Stimulated activated CD8-positive, alpha-beta memory T cell treated with anti-CD3 and anti-CD28 coated beads, Interleukin-4, amount 100 ng/mL, for 48 hours (primary cell): ENCODE data around the gene FAF1.
"Not testable (repeated sequence)": the region's sequence is repeated elsewhere in the genome, so short reads cannot be mapped to it uniquely, and the experiment has no call there.

ENCODE experiments used
- DNase-seq: peaks from one replicate; pipeline ENCODE4 v3.0.0-alpha.2; 2020

The FAF1 gene

DNA sequence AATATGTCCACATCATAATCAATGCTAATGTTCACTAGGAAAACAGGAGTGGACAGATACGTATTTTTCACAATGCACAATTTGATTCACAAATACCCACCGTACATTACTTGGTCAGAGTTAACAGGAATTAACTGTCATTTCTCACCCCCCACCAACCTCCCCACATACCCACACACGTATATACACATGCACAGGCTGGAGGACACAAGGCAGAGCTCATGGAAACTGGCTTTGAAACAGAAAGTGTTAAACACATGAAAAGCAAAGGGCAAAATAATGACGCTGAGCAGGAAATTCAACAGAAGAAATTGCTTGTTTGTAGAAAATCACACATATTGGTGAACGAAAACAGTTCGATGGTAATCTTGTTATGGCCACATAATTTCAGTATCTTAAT is 348.4 kb downstream of the FAF1 start:
- DNase-seq, result no peak

DNA sequence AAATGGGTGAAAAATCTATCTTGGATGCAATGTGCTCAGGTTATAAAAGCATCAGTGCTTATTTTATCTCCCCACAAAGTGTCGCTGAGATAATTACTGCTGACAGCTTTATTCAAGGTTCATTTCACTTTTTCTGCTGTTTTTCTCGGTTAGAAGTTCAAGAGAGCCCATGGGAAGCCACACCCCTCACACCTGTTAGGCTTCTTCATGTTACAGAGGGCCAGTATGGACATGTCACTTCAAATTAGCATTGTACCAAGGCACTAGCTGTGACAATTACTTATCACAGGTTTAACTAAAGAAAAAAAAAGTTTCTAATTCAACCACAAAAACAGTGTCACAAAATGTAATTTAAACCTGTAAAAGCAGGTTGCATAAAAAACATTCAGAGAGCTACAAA is 349.5 kb downstream of the FAF1 start:
- DNase-seq, result no peak

DNA sequence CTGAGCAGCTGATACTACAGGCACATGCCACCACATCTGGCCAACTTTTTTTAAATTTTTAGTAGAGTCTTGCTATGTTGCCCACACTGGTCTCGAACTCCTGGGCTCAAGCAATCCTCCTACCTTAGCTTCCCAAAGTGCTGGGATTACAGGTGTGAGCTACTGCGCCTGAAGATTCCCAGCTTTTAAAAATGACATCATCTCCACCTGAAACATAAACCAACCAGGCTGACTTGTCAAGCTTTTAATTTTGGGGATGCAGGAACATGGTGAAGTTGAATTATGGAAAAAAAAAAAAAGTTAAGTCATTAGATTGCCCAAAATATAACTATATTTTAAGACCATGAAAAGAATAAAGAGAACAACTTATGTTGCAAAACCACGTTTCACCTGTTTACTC is 350.6 kb downstream of the FAF1 start:
- no peak for DNase-seq

DNA sequence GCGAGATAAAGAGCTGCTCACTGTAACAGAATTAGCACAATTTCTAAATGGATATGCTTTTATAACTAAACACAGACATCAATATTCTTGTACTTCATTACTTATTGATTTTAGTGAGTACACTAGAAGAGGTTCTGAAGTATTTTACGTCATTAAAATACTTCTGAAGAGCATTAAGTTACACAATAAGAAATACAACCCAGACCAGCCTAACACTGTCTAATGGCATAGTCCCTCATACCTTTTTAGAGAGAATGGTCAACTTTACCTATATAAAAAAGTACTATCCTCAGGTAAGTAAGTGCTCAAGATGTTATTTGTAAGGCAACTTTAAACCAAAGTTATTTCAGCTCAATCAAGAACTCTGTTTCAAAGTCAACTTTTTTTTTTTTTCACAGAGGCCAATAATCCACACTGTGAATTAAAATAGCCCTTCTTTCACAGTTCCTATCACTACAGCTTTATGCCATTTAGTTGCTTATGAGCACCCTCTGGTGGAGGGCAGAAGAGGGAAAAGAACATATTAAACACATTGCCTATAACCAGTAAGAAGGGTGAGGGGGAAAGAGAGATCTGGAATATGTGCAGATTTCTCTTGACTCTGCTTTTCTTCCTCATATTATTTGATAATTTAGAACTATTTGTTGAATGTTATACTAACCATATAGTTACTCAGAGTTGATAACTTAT is 354.7 kb downstream of the FAF1 start:
- no peak for DNase-seq

DNA sequence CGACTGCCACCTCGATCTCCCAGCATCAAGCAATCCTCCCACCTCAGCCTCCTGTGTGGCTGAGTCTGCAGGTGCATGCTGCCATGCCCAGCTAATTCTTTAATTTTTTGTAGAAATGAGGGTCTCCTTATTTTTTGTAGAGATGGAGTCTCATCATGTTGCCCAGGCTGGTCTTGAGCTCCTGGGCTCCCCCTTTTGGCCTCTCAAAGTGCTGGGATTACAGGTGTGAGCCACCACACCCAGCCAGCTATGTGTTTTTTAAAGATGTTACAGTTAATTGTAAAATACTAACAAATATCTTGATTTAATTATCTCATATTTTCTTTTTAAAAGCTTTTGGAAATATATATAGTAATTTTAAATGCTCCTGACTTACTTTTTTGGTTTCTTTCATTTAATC is 355.5 kb downstream of the FAF1 start:
- DNase-seq, result no peak

DNA sequence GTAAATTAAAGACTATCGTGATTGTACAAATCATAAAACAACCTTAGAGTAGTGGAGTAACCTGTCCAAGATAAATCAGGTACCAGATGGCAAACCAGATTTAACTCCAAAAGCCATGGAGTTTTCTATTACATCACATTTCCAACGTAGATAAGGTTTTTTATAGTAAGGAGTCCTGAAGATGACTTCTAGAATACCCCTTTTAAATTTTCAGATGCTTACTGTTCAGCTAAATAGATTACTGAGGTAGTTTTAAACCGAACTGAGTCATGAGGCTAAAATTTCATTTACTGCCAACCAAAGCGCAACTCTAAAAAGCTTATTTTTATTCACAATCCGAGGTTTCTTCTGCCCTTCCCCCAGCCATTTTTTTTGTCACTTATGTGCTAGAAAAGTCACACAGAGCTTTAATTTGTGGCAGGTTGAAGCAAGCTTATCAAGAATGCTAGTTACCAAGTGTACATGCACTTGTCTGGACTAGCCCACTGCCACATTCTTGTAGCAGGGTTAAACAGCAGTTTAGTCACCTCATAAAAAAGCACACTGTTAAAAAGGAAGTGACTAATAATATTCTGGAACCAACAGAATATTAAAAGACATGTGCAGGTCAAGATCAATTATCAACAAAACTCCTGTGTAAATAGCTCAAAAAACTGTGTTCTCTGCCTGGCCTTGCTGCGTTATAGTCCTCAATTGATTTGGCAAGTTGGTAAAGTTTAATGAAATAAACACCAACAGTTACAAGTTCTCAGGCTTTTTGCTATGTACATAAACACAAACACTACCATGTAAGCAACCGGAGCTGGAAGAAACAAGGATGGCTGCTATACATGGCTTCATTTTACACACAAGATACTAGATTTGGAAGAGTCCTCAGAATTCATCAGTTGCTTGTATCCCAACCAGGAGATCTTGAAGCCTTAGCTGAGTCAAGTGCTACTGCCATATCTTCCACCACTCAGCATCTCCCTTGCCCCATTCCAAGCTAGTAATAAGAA is 356.5 kb downstream of the FAF1 start:
- no peak for DNase-seq

DNA sequence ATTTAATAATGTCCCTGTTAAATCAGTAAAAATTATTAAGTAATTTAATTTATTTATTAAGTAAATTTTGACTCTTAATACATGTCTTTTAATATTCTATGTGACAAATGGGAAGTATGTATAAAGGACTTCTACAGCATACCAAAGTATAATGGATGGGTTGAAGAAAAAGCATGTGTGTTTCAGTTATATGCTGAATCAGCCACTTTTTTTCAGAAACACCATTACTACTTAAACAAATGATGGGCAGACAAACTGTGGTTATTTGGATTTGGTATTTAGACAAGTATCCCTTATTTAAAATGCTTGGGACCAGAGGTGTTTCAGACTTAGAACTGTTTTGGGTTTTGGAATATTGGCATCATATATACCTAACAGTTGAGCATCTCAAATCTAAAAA is 360.5 kb downstream of the FAF1 start:
- no peak for DNase-seq

DNA sequence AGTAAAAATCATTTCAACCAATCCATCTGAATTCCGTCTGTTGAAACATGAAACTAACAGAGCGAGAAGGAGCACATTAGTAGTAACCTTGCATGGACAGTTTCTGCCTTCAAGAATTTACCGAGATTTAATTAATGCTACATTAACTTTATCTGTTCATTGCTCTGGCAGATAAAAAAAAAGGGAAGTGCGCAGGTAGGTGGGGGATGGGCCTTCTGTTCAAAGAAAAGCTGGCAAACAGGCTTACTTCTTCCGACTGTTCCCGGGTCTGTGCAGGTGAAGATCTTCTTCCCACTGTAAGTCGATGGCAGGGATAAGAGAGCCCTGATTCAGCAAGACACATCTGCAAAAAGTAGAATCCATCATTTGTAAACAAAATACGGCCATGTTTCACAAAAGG is 364.2 kb downstream of the FAF1 start:
- no peak for DNase-seq

DNA sequence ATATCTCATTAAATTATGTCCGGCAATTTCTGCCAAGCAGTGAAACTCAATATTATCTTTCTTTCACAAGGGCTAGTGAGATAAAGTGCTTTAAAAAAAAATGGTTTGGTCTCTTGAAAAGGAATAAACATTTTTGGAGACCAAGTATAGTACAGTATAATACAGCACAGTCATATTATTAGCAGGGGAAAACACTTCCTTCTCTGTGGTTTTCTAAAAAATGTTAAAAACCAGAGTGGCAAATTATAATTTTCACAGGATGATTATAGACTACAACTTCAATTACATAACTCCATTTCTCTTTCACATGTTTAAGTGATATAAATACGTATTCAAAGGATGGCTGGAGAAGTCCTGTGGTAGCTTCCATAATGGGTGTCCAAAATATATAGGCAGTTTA is 366.6 kb downstream of the FAF1 start:
- DNase-seq, result no peak

DNA sequence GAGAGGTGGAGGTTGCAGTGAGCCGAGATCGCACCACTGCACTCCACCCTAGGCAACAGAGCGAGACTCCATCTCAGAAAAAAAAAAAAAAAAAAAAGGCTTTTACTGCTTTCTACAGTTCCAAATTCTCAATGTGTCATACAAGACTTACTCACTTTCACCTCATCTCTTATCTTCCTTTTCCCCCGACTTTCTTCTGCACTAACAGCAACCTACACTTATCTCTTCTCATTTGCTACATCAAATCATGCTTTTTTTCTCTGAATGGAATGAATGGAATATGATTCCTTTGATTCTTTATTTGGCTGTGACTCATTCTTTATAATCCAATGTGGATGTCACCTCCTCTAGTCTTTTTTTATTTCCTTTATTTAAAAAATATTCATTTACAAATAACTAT is 368.5 kb downstream of the FAF1 start:
- no peak for DNase-seq

DNA sequence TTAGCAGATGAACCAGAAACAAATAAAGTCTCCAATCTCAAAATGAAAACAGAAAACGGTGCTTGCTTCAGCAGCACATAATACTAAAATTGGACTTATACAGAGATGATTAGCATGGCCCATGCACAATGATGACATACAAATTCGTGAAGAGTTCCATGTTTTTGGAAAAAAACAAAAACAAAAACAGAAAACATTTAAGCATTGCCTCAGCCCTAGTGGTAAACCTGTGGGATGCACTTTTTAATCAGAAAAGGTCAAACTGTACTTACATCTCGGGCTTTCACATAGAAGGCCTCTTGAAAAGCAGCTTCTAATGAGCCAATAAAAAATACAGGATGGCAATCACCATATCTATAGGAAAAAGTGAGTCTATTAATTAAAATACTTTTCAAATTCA is 377.7 kb downstream of the FAF1 start:
- no peak for DNase-seq

DNA sequence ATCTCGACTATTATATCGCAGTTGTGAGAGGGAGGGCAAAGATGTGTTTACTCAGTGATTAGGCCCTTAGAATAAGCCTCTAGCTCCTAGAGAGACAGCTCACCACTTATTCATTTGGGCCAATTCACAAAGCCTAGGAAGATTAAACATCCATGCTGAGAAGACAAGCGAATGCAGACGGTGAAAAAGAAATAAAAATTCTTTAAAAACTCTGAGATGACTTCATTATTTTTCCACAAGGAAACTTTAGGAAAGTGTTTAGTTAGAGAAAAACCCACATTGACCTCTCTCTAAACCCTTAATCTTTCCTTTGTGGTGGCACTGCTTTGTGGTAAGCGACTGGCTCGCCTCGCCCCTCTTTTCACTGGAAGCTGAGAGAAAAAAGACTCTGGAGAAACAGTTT is 390.0 kb downstream of the FAF1 start:
- DNase-seq, result no peak

DNA sequence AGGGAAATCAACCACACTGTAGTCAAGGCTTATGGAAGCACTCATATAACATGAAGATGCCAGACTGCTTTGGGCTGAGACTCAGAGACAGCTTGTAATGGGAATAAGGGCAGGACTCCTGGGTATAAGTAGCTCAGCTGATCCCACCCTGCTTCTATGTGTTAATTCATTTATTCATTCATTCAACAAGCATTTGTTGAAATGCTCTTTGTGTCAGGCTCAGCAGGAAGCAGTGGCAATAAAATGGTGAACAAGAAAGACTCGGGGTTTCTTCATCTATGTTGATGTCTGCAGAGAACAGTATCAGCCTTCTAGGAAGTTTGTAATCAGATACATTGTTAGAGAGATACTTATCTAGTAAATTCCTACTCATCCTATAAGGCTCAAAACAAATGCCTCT is 391.3 kb downstream of the FAF1 start:
- no peak for DNase-seq

DNA sequence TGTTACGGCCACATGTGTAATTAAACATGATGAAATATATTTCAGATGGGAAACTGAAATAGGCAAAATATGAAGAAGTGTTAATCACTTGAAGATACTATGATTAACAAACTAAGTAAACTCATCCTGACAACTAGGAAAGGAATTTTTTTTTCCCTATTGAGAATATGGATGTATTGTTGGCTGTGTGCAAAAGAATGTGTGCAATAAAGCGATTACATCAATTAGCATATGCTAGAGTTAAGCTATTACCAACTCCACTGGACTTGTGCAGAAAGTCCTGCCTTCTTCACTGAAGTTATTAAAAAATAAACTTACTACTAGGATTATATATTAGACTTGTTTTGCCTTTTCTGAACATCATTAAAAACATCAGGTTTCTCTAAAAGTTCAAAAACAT is 393.7 kb downstream of the FAF1 start:
- no peak for DNase-seq

DNA sequence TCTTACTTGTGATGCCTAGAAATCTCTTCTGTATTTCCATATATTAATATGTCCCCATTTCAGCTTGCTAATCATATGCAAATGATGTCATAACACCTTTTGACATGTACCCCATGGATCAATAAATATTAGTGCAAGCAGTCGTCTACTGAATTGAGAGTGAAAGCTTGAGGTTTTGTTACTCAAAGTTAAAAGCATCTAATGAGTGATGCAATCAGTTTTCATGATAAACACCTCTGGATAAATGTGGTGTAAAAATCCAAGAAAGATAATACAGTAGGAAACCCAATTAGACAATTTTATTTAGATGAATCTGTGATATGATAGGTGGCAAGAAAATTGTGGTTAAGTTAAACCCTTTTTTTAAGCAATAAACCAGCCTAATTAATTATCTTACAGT is 395.6 kb downstream of the FAF1 start:
- no peak for DNase-seq

DNA sequence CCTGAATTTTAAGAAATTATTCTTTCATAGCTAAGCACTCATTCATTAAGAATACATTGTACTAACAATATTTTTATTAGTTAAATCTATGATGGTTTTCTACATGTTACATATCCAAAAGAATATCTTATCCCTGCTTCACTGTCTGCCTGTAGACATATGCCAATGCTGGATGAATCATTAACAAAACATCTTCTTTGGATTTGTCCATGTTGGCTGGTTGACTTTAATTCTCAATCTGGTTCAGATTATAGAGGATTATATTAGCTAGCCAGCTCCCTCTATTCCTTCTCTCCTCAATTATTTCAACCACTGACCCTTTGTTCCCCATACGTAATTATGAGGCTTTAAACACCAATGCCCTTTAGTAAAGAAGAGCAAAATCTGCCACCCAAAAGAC is 398.0 kb downstream of the FAF1 start:
- DNase-seq, result no peak

DNA sequence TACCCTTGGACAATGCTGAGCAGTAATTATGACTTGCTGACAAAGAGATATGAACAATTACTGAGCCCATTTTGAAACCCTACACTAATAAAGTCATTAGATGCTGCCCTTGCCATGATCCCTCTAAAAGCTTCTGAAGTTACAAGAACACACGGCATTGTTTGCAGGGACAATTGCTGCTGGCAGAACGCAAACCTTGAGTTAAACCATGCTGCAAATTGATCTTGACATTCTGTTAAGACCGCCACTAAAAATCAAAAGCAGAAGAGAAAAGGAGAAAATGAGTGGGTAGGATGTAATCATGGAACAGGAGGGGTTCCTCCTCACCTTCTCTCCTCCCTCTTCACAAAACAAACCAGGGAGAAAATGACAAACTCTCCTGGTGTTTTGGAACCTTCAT is 400.6 kb downstream of the FAF1 start:
- no peak for DNase-seq

DNA sequence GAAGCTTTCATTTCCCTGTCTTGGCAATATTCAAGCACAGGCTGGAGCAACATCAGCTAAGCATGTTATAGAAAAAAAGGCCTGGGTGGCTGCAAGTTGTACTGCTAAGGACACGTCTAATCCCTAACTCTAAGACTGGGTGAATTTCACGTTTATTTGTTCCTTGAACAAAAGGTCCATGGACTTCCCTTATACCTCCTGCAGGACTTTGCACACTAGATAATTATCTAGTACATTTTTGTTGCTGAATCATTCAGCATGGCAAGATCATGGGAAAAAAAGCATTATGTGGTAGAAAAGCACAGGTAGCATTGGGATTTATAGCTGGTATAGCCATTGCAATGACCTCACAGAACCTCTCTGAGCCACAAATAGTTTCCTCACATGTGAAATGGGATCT is 406.1 kb downstream of the FAF1 start:
- DNase-seq, result no peak

DNA sequence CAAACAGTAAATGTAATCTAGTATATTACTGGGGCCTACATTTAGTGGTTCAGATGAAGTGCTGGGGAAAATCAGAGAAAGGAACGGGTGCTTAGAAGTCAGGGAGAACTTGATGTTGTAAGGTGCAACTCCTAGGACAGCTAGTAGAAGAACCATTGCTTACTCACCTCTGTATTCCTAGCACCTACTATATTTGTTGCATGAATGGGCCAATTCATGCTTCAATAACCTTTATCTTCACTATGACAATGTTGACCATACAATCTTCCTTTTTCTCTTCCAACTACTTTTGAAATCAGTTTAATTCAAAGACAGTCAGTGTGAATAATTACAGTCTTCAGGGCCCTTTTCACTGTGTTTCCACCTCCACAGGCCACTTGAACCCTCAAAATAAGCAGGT is 411.8 kb downstream of the FAF1 start:
- no peak for DNase-seq

DNA sequence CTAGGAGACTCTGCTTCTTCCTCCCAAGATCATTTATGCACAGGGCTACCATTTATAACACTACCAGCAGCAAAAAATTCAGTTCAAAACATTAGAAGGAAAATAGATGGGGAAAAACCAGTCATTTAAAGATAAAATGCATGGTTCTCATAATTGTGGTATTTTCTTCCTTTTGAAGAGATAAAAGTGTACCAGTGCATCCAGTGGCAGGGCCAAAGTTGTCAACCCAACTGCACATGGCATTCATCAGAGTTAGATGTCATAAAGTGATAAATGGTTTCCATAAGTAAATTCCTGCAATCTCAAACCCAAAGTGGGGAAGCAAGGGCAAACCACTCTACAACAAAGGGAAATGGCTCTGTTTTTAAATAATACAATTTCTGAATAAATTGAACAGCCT is 417.7 kb downstream of the FAF1 start:
- no peak for DNase-seq

DNA sequence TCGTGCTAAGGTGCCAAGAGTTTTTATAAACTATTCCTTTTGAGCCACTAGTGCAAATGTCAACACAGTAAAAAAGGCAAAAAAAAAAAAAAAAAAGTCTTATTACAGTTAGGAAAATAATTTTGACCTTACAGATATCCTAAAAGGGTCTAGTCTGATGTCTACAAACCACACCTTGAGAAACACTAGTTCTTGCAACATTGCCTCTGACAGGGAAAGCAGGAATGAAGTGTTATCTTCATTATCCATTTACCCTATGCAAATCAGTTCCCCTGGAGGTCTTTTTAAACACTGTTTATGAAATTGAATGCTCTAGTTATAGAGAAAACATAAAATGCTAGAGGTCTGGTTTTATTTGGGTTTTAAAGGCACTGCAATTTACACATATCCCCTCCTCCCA is 421.6 kb downstream of the FAF1 start:
- no peak for DNase-seq

DNA sequence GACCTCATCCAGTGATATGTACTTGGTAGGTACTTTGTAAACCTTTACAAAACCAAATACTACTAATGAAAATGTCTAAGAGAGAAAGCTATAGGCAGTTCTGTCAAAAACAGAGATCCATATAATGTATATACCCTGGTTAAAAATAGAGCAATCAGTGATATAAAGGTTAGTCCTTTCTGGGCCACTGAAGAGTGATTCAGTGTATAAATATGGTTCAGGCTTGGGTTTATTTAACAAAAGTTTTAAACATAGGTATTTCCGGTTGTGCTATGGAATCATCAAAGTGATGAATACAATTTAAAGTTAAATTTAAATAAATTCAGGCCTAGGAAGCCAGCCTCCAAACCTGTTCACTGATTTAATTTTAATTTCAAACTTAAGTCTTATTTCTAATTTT is 428.5 kb downstream of the FAF1 start:
- DNase-seq, result no peak

DNA sequence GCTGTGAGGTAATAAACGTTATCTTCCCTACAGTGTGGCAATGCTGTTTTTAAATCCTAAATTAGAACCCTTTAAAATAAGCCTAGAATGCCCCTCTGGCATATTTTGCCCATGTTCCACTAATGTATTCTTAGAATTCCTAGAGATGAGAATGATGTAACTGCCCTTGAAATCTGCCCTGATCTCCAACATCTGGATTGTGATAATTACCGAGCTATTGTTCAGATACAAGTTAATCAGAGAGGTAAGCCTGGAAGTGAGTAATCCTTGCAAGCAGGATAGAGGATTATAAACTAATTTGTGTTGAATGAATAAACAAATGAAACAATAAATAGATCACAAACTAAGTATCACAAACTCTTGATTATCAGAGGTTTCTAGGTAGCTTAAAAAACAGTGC is 429.0 kb downstream of the FAF1 start:
- no peak for DNase-seq

DNA sequence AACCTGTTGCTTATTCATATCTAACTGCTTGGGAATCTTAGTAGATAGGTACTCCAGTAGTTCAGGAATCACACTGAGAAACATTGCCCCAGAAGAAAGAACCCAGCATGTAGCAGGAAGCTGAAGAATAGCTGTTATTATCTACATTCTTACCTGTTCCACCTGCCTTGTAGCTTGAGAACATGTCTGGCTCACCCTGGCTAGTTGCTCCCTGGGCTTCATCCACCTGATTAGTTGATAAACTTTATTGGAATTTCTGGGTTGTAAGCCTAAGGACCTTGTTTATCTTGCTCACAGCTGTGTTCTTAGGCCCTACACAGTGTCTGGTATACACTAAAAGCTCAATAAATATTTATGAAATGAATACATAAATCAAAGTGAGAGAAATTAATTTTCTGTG is 430.6 kb downstream of the FAF1 start:
- DNase-seq, result no peak

DNA sequence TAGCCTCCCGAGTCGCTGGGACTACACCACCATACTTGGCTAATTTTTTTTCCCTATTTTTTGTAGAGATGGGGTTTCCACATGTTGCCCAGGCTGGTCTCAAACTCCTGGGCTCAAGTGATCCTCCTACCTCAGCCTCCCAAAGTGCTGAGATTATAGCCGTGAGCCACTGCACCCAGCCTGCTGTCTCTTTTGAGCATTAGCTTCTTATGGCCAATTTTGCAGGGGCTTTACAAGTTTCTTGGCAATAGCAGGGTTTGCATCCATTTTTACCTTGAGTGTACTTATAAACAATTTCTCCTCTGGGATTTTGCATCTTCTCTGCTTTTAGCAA is 432.1 kb downstream of the FAF1 start:
- DNase-seq, result not testable (repeated sequence)
